Karpas-422 (cell line): Measurements from ENCODE around the gene ZNF107. TPM values are rescaled to one million over a fixed set of nuclear protein-coding genes. Genes with fewer than 3 reads are reported as not detected.

Experiments used
- DNase-seq: peaks from one replicate; pipeline ENCODE4 v3.0.0-alpha.2; 2015
- H2AFZ ChIP-seq: fragments of 200-600 bp; sonication (generic); 2 replicates; pipeline ENCODE4 v1.6.1; 2014; ENCODE audit warnings: antibody characterized with exemption, low read length, mixed read lengths
- H3K27ac ChIP-seq: fragments of 200-600 bp; sonication (generic); 2 replicates; pipeline ENCODE4 v1.5.1; 2014; ENCODE audit warnings: mild to moderate bottlenecking, low read length, moderate library complexity
- H3K27me3 ChIP-seq: fragments of 200-600 bp; sonication (generic); 2 replicates; pipeline ENCODE4 v1.6.1; 2014; ENCODE audit warnings: low read length, mixed read lengths
- H3K36me3 ChIP-seq: fragments of 200-600 bp; sonication (generic); 2 replicates; pipeline ENCODE4 v1.6.1; 2014; ENCODE audit warnings: low read length, mixed read lengths; ENCODE audit not compliant: insufficient read depth
- H3K4me1 ChIP-seq: fragments of 200-600 bp; sonication (generic); 2 replicates; pipeline ENCODE4 v1.6.1; 2014; ENCODE audit warnings: mild to moderate bottlenecking, low read length, mixed read lengths
- H3K4me2 ChIP-seq: fragments of 200-600 bp; sonication (generic); 2 replicates; pipeline ENCODE4 v1.6.1; 2014; ENCODE audit warnings: low read length, low read depth, mild to moderate bottlenecking; ENCODE audit not compliant: poor library complexity, severe bottlenecking
- H3K4me3 ChIP-seq: fragments of 200-600 bp; sonication (generic); 2 replicates; pipeline ENCODE4 v1.5.1; 2014; ENCODE audit warnings: mild to moderate bottlenecking, antibody characterized with exemption, low read length, mixed read lengths
- H3K79me2 ChIP-seq: fragments of 200-600 bp; sonication (generic); 2 replicates; pipeline ENCODE4 v1.6.1; 2014; ENCODE audit warnings: mild to moderate bottlenecking, low read length, mixed read lengths
- H3K9ac ChIP-seq: fragments of 200-600 bp; sonication (generic); 2 replicates; pipeline ENCODE4 v1.6.0; 2014; ENCODE audit warnings: low read length
- H3K9me2 ChIP-seq: fragments of 200-600 bp; sonication (generic), shearing (Covaris generic); replicated peaks from 2 replicates; pipeline ENCODE4 v1.6.0; 2014; ENCODE audit warnings: mild to moderate bottlenecking, low read length, moderate library complexity; ENCODE audit not compliant: insufficient read depth
- H3K9me3 ChIP-seq: fragments of 300-700, 200-600 bp; sonication (generic); 2 replicates; pipeline ENCODE4 v1.6.1; 2014; ENCODE audit warnings: low read length, mixed read lengths
- H4K20me1 ChIP-seq: fragments of 200-600 bp; sonication (generic); 2 replicates; pipeline ENCODE4 v1.6.1; 2014; ENCODE audit warnings: mild to moderate bottlenecking, antibody characterized with exemption, low read length, low read depth; ENCODE audit not compliant: insufficient read depth
- total RNA-seq: library from RNA; depleted of rRNA; stranded (reverse); fragments of >200 nt; shearing (Covaris generic); gene quantifications from 2 replicates; pipeline ENCODE4 v1.2.3, GENCODE V29; 2014; ENCODE audit warnings: low replicate concordance

ZNF107 gene
- total RNA-seq, 1 experiment from 2014 or later = 36.7 TPM

- no peak for DNase-seq
- no peaks in the 10 kb centered on the region for H3K36me3 ChIP-seq
- no peak overlapping the region for H3K9ac ChIP-seq
- no peaks in the 10 kb centered on the region for H3K27me3 ChIP-seq
- peaks cover 7% of the 10 kb centered on the region for H3K4me1 ChIP-seq
- H4K20me1 ChIP-seq = no peaks in the 10 kb centered on the region
- H3K9me2 ChIP-seq = no peaks in the 10 kb centered on the region
- no peak overlapping the region for H3K4me2 ChIP-seq
- no peaks in the 10 kb centered on the region for H3K79me2 ChIP-seq
- H2AFZ ChIP-seq = no peak overlapping the region
- no peak overlapping the region for H3K27ac ChIP-seq
- no peak overlapping the region for H3K4me3 ChIP-seq
- H3K9me3 ChIP-seq = no peaks in the 10 kb centered on the region
These were observed 37.7 kb upstream of the ZNF107 start for GRCh38 chr7:64628192-64628591.

- no peak overlapping the region for H3K4me2 ChIP-seq
- no peak overlapping the region for H3K9ac ChIP-seq
- no peak overlapping the region for H2AFZ ChIP-seq
- H3K4me1 ChIP-seq = peaks cover 7% of the 10 kb centered on the region
- no peaks in the 10 kb centered on the region for H4K20me1 ChIP-seq
- H3K79me2 ChIP-seq = no peaks in the 10 kb centered on the region
- no peaks in the 10 kb centered on the region for H3K9me3 ChIP-seq
- no peak overlapping the region for H3K27ac ChIP-seq
- H3K36me3 ChIP-seq = no peaks in the 10 kb centered on the region
- no peaks in the 10 kb centered on the region for H3K27me3 ChIP-seq
- DNase-seq = no peak
- no peaks in the 10 kb centered on the region for H3K9me2 ChIP-seq
- no peak overlapping the region for H3K4me3 ChIP-seq
These were observed 37.2 kb upstream of the ZNF107 start for GRCh38 chr7:64628721-64629120.

- Histone ChIP-seq H3K4me3 (no peak overlapping the region), H3K27me3 (no peaks in the 10 kb centered on the region), H3K9ac (no peak overlapping the region), H2AFZ (no peak overlapping the region), H4K20me1 (no peaks in the 10 kb centered on the region), H3K79me2 (no peaks in the 10 kb centered on the region), H3K36me3 (no peaks in the 10 kb centered on the region), H3K4me2 (no peak overlapping the region), H3K9me3 (no peaks in the 10 kb centered on the region), H3K9me2 (no peaks in the 10 kb centered on the region), H3K27ac (no peak overlapping the region), H3K4me1 (peaks cover 4% of the 10 kb centered on the region)
- peak; percentile 75 for DNase-seq
These were observed 35.4 kb upstream of the ZNF107 start for GRCh38 chr7:64630496-64630895.

GRCh38 chr7:64632029-64632428, 33.9 kb upstream of the ZNF107 start:
- no peak overlapping the region for H3K4me3 ChIP-seq
- H3K4me2 ChIP-seq = no peak overlapping the region
- DNase-seq = no peak
- H3K36me3 ChIP-seq = no peaks in the 10 kb centered on the region
- no peak overlapping the region for H2AFZ ChIP-seq
- H3K9ac ChIP-seq = no peak overlapping the region
- no peaks in the 10 kb centered on the region for H3K9me3 ChIP-seq
- H3K9me2 ChIP-seq = no peaks in the 10 kb centered on the region
- no peaks in the 10 kb centered on the region for H3K4me1 ChIP-seq
- no peaks in the 10 kb centered on the region for H3K79me2 ChIP-seq
- H4K20me1 ChIP-seq = no peaks in the 10 kb centered on the region
- H3K27ac ChIP-seq = no peak overlapping the region
- no peaks in the 10 kb centered on the region for H3K27me3 ChIP-seq

GRCh38 chr7:64633401-64633800, 32.5 kb upstream of the ZNF107 start:
- Histone ChIP-seq H3K9ac (no peak overlapping the region), H3K4me2 (no peak overlapping the region), H3K4me1 (no peaks in the 10 kb centered on the region), H3K36me3 (no peaks in the 10 kb centered on the region), H4K20me1 (no peaks in the 10 kb centered on the region), H3K27ac (no peak overlapping the region), H3K79me2 (no peaks in the 10 kb centered on the region), H3K9me2 (no peaks in the 10 kb centered on the region), H3K27me3 (no peaks in the 10 kb centered on the region), H3K9me3 (no peaks in the 10 kb centered on the region), H2AFZ (no peak overlapping the region), H3K4me3 (no peak overlapping the region)
- DNase-seq = no peak

GRCh38 chr7:64634406-64635062, 31.4 kb upstream of the ZNF107 start:
- no peak overlapping the region for H2AFZ ChIP-seq
- no peaks in the 10 kb centered on the region for H3K9me2 ChIP-seq
- no peaks in the 10 kb centered on the region for H3K9me3 ChIP-seq
- no peak overlapping the region for H3K4me3 ChIP-seq
- H3K79me2 ChIP-seq = no peaks in the 10 kb centered on the region
- H3K4me2 ChIP-seq = no peak overlapping the region
- DNase-seq = no peak
- H3K9ac ChIP-seq = no peak overlapping the region
- no peaks in the 10 kb centered on the region for H3K36me3 ChIP-seq
- H3K27ac ChIP-seq = no peak overlapping the region
- no peaks in the 10 kb centered on the region for H4K20me1 ChIP-seq
- no peaks in the 10 kb centered on the region for H3K27me3 ChIP-seq
- no peaks in the 10 kb centered on the region for H3K4me1 ChIP-seq

GRCh38 chr7:64636386-64636785, 29.5 kb upstream of the ZNF107 start:
- H2AFZ ChIP-seq = no peak overlapping the region
- no peaks in the 10 kb centered on the region for H3K9me2 ChIP-seq
- H3K4me1 ChIP-seq = no peaks in the 10 kb centered on the region
- peak; percentile 78 for DNase-seq
- H3K79me2 ChIP-seq = no peaks in the 10 kb centered on the region
- no peaks in the 10 kb centered on the region for H3K27me3 ChIP-seq
- H3K9me3 ChIP-seq = no peaks in the 10 kb centered on the region
- no peak overlapping the region for H3K4me2 ChIP-seq
- H3K36me3 ChIP-seq = no peaks in the 10 kb centered on the region
- no peak overlapping the region for H3K9ac ChIP-seq
- H3K4me3 ChIP-seq = no peak overlapping the region
- no peaks in the 10 kb centered on the region for H4K20me1 ChIP-seq
- H3K27ac ChIP-seq = no peak overlapping the region

GRCh38 chr7:64637521-64638445, 28.1 kb upstream of the ZNF107 start:
- Histone ChIP-seq H3K4me1 (no peaks in the 10 kb centered on the region), H4K20me1 (no peaks in the 10 kb centered on the region), H3K9me2 (no peaks in the 10 kb centered on the region), H3K4me3 (no peak overlapping the region), H3K9me3 (no peaks in the 10 kb centered on the region), H3K9ac (no peak overlapping the region), H2AFZ (no peak overlapping the region), H3K27me3 (no peaks in the 10 kb centered on the region), H3K4me2 (no peak overlapping the region), H3K27ac (no peak overlapping the region), H3K36me3 (no peaks in the 10 kb centered on the region), H3K79me2 (no peaks in the 10 kb centered on the region)
- DNase-seq = peak; percentile 23
